ENCODE data around the gene ZNF491. TPM values are rescaled to one million over a fixed set of nuclear protein-coding genes. Genes with fewer than 3 reads are reported as not detected.

The ZNF491 gene
- total and polyA plus RNA-seq, 2 of the 8 experiments (the other 6 are each of a cell fraction or from before 2014, with no cell fraction given) = 0.18 to 0.78 TPM

GRCh38 chr19:11783767-11784166, 14.6 kb upstream of the ZNF491 start:
- Histone ChIP-seq H3K27ac (ENCODE audit: low read depth, low read length) (no peak overlapping the region), H2AK5ac (ENCODE audit: low read depth, low read length) (no peak overlapping the region), H3K56ac (replicated peaks; ENCODE audit: insufficient read length, low read depth, low read length) (no peak overlapping the region), H3K27me3 (replicated peaks in 1 of 4; ENCODE audit: control insufficient read depth in 3 of 4, extremely low read depth in 1 of 4, insufficient read depth in 3 of 4, low read length in 3 of 4) (no peaks in the 10 kb centered on the region; a peak in 1 of 7 replicates), H3K9me3 (ENCODE audit: insufficient read depth in 2 of 2, low read depth in 1 of 2, low read length in 1 of 2) (peaks cover 35 to 52% of the 10 kb centered on the region in 2 experiments), H2BK5ac (ENCODE audit: low read depth, low read length) (no peak overlapping the region), H3K14ac (ENCODE audit: insufficient read length) (no peak overlapping the region), H2BK12ac (ENCODE audit: low read depth, low read length) (no peak overlapping the region), H2BK120ac (replicated peaks; ENCODE audit: low read depth, low read length) (no peak overlapping the region), H3K4me1 (replicated peaks in 1 of 4; ENCODE audit: control insufficient read depth in 3 of 4, insufficient read depth in 4 of 4, low read length in 3 of 4) (no peaks in the 10 kb centered on the region), H3K36me3 (ENCODE audit: control insufficient read depth in 2 of 4, insufficient read depth in 4 of 4, low read length in 3 of 4) (peaks cover 0 to 5% (median 0%) of the 10 kb centered on the region in 4 experiments; a peak in 2 of 8 replicates), H2BK15ac (ENCODE audit: low read length) (no peak overlapping the region), H4K91ac (replicated peaks; ENCODE audit: insufficient read length, low read length) (no peak overlapping the region), H3K4me3 (ENCODE audit: extremely low read depth in 1 of 4, insufficient read depth in 2 of 4, low read depth in 3 of 4, low read length in 4 of 4) (no peak overlapping the region), H3K9ac (replicated peaks in 1 of 4; ENCODE audit: extremely low read depth in 1 of 4, low read depth in 3 of 4, low read length in 3 of 4) (no peak overlapping the region), H4K20me1 (replicated peaks in 1 of 2; ENCODE audit: control insufficient read depth in 1 of 2, insufficient read depth in 2 of 2, low read length in 2 of 2) (no peaks in the 10 kb centered on the region), H3K79me1 (ENCODE audit: low read depth, low read length) (no peaks in the 10 kb centered on the region), H4K8ac (ENCODE audit: extremely low read depth, insufficient read depth, low read length) (no peak overlapping the region), H3K18ac (ENCODE audit: extremely low read depth, low read length) (no peak overlapping the region), H4K5ac (ENCODE audit: insufficient read length, low read depth, low read length) (no peak overlapping the region), H3K23ac (ENCODE audit: insufficient read length) (no peak overlapping the region), H3K79me2 (ENCODE audit: control insufficient read depth in 1 of 2, insufficient read depth in 2 of 2, low read length in 2 of 2) (no peaks in the 10 kb centered on the region), H3K4ac (replicated peaks; ENCODE audit: insufficient read length, low read depth, low read length) (no peak overlapping the region), H2AFZ (ENCODE audit: low read length) (no peak overlapping the region), H3K4me2 (ENCODE audit: insufficient read depth in 1 of 2, low read depth in 2 of 2, low read length in 2 of 2) (no peak overlapping the region), H3K23me2 (ENCODE audit: low read depth, low read length) (no peaks in the 10 kb centered on the region), H2BK20ac (ENCODE audit: low read length) (no peak overlapping the region)
- DNase-seq (ENCODE audit: low read depth in 1 of 2, low spot score in 2 of 2) = no peak
- WGBS, 2 experiments (ENCODE audit: extremely low coverage in 1 of 2, insufficient coverage in 1 of 2, insufficient read length in 1 of 2, insufficient replicate concordance in 2 of 2, low coverage in 1 of 2, low lambda C conversion rate in 2 of 2, missing lambda C conversion rate in 1 of 2) = 85% methylated on average over 1 of the region's 1 CpG; no CpG with 5 or more reads in 1 of the 2 experiments
- TF ChIP-seq BCL11A (IDR thresholded peaks at IDR 0.05; ENCODE audit: low read depth in 2 of 2, low read length in 2 of 2) = no peak
- FAIRE-seq = no peak
- POLR2A ChIA-PET (ENCODE audit: partially characterized antibody) = no interaction called here
- CTCF ChIA-PET (ENCODE audit: partially characterized antibody) = interaction anchor here (1.1 to 1.4 kb wide), 2 partner anchors 12 to 123 kb away, joined by 3 to 6 read pairs; no protein-coding TSS in a partner anchor

All from H1 (cell line).